NCI-H1105 treated with DMSO at 0.1 percent for 48 hours (cell line): ENCODE results near the gene FANCG.

Experiments
- DNase-seq: peaks from one replicate; lab custom pipeline; 2025; lab: John Stamatoyannopoulos, UW

The FANCG gene

GRCh38 chr9:35060548-35061207 is 19.1 kb downstream of the FANCG start:
- DNase-seq: no peak

- no peak for DNase-seq
Measured at GRCh38 chr9:35059438-35059837, 20.3 kb downstream of the FANCG start.

- no peak for DNase-seq
Measured at GRCh38 chr9:35057271-35057620, 22.5 kb downstream of the FANCG start.

GRCh38 chr9:35056571-35057270 is 23.0 kb downstream of the FANCG start:
- no peak for DNase-seq

- DNase-seq: no peak
Measured at GRCh38 chr9:35054871-35055644, 24.7 kb downstream of the FANCG start.

GRCh38 chr9:35054185-35054835 is 25.4 kb downstream of the FANCG start:
- no peak for DNase-seq

GRCh38 chr9:35051069-35051967 is 28.4 kb downstream of the FANCG start:
- peak; percentile 17 for DNase-seq

- no peak for DNase-seq
Measured at GRCh38 chr9:35048511-35048910, 31.2 kb downstream of the FANCG start.

- no peak for DNase-seq
Measured at GRCh38 chr9:35044071-35044470, 35.7 kb downstream of the FANCG start.

- no peak for DNase-seq
Measured at GRCh38 chr9:35042891-35043545, 36.7 kb downstream of the FANCG start.

GRCh38 chr9:35042081-35042604 is 37.6 kb downstream of the FANCG start:
- no peak for DNase-seq

GRCh38 chr9:35035851-35036701 is 43.7 kb downstream of the FANCG start:
- no peak for DNase-seq

- no peak for DNase-seq
Measured at GRCh38 chr9:35033101-35033500, 46.6 kb downstream of the FANCG start.

- no peak for DNase-seq
Measured at GRCh38 chr9:35029852-35030251, 49.9 kb downstream of the FANCG start.

- no peak for DNase-seq
Measured at GRCh38 chr9:35029241-35029640, 50.5 kb downstream of the FANCG start.

- no peak for DNase-seq
Measured at GRCh38 chr9:35028341-35028740, 51.4 kb downstream of the FANCG start.

GRCh38 chr9:35027860-35028259 is 51.9 kb downstream of the FANCG start:
- no peak for DNase-seq

- DNase-seq: no peak
Measured at GRCh38 chr9:35027374-35027773, 52.4 kb downstream of the FANCG start.

GRCh38 chr9:35026671-35027070 is 53.1 kb downstream of the FANCG start:
- DNase-seq: no peak
